H1 (cell line): ENCODE measurements around the gene RPS18. TPM values are rescaled to one million over a fixed set of nuclear protein-coding genes. Genes with fewer than 3 reads are reported as not detected.

Experiments used
- CTCF ChIA-PET: fragments of 300-600 bp; sonication (Branson Sonifier 250); formaldehyde crosslinking; loops from one replicate; lab custom pipeline; 2021; ENCODE audit not compliant: partially characterized antibody; lab: Charles Lee
- POLR2A ChIA-PET: fragments of 300-600 bp; sonication (Branson Sonifier 250); formaldehyde crosslinking; loops from one replicate; lab custom pipeline; 2021; ENCODE audit warnings: inconsistent platforms; ENCODE audit not compliant: partially characterized antibody; lab: Charles Lee
- DNase-seq, 2 experiments: peaks; one replicate each; pipeline versions ENCODE4 v3.0.0 to v3.0.0-alpha.2; 2010 to 2022; ENCODE audit warnings: low spot score in 2 of 2, low read depth in 1 of 2, mixed read lengths in 1 of 2
- FAIRE-seq: peaks from 2 replicates; lab custom pipeline; 2011; peaks lifted over from hg19 to GRCh38; lab: Jason Lieb, UNC
- H2AFZ ChIP-seq: 2 replicates; pipeline ENCODE4 v1.8.1; 2012; ENCODE audit warnings: low read length, inconsistent platforms
- H2AK5ac ChIP-seq: 2 replicates; pipeline ENCODE4 v1.6.1; 2013; ENCODE audit warnings: low read depth, low read length
- H2BK120ac ChIP-seq: replicated peaks from 2 replicates; pipeline ENCODE3; 2013; ENCODE audit warnings: low read depth, low read length, inconsistent platforms
- H2BK12ac ChIP-seq: 2 replicates; pipeline ENCODE4 v1.6.1; 2013; ENCODE audit warnings: low read depth, low read length
- H2BK15ac ChIP-seq: 2 replicates; pipeline ENCODE4 v1.6.1; 2013; ENCODE audit warnings: low read length
- H2BK20ac ChIP-seq: 2 replicates; pipeline ENCODE4 v1.6.1; 2013; ENCODE audit warnings: low read length
- H2BK5ac ChIP-seq: 2 replicates; pipeline ENCODE4 v1.6.1; 2013; ENCODE audit warnings: low read depth, low read length
- H3K14ac ChIP-seq: 2 replicates; pipeline ENCODE4 v1.6.1; 2013; ENCODE audit warnings: inconsistent platforms; ENCODE audit not compliant: insufficient read length
- H3K18ac ChIP-seq: 2 replicates; pipeline ENCODE4 v1.6.1; 2013; ENCODE audit warnings: low read length; ENCODE audit errors: extremely low read depth
- H3K23ac ChIP-seq: 2 replicates; pipeline ENCODE4 v1.6.1; 2013; ENCODE audit warnings: inconsistent platforms; ENCODE audit not compliant: insufficient read length
- H3K23me2 ChIP-seq: 2 replicates; pipeline ENCODE4 v1.6.1; 2013; ENCODE audit warnings: low read depth, low read length
- H3K27ac ChIP-seq: 2 replicates; pipeline ENCODE4 v1.6.1; 2011; ENCODE audit warnings: low read depth, low read length, inconsistent platforms
- H3K27me3 ChIP-seq, 4 experiments: replicated peaks in 1 of 4; 1 replicate in 1 of 4; 2 replicates in 3 of 4; pipeline versions ENCODE4 v1.6.1 to v1.8.1; 2011 to 2013; ENCODE audit warnings: low read length in 3 of 4, mild to moderate bottlenecking in 3 of 4, inconsistent platforms in 2 of 4, mixed read lengths in 2 of 4, moderate library complexity in 1 of 4; ENCODE audit not compliant: control insufficient read depth in 3 of 4, insufficient read depth in 3 of 4; ENCODE audit errors: extremely low read depth in 1 of 4
- H3K36me3 ChIP-seq, 4 experiments: 2 replicates each; pipeline versions ENCODE4 v1.6.1 to v1.8.1; 2011 to 2013; ENCODE audit warnings: mild to moderate bottlenecking in 4 of 4, low read length in 3 of 4, moderate library complexity in 2 of 4, control low read depth in 1 of 4, inconsistent platforms in 1 of 4; ENCODE audit not compliant: insufficient read depth in 4 of 4, control insufficient read depth in 2 of 4
- H3K4ac ChIP-seq: replicated peaks from 2 replicates; pipeline ENCODE3; 2013; ENCODE audit warnings: low read length, low read depth, mixed read lengths, inconsistent platforms; ENCODE audit not compliant: insufficient read length
- H3K4me1 ChIP-seq, 4 experiments: replicated peaks in 1 of 4; 1 replicate in 1 of 4; 2 replicates in 3 of 4; pipeline versions ENCODE4 v1.6.1 to v1.8.1; 2011 to 2013; ENCODE audit warnings: low read length in 3 of 4, inconsistent platforms in 2 of 4, mixed read lengths in 1 of 4; ENCODE audit not compliant: insufficient read depth in 4 of 4, control insufficient read depth in 3 of 4
- H3K4me2 ChIP-seq, 2 experiments: 2 replicates each; pipeline versions ENCODE4 v1.6.1 to v1.8.1; 2011 to 2013; ENCODE audit warnings: low read depth in 2 of 2, low read length in 2 of 2, control low read depth in 1 of 2, inconsistent platforms in 1 of 2, mild to moderate bottlenecking in 1 of 2; ENCODE audit not compliant: insufficient read depth in 1 of 2
- H3K4me3 ChIP-seq, 4 experiments: fragments of 200-600, 300-600 bp in 1 of 4; sonication (generic), shearing (Covaris generic), sonication (Bioruptor Twin) in 1 of 4; 2 replicates each; pipeline versions ENCODE4 v1.5.1 to v1.8.1; 2011 to 2016; ENCODE audit warnings: low read length in 4 of 4, low read depth in 3 of 4, control low read depth in 2 of 4, inconsistent platforms in 2 of 4, mild to moderate bottlenecking in 2 of 4, mixed read lengths in 1 of 4, moderate library complexity in 1 of 4; ENCODE audit not compliant: insufficient read depth in 2 of 4; ENCODE audit errors: extremely low read depth in 1 of 4
- H3K56ac ChIP-seq: replicated peaks from 2 replicates; pipeline ENCODE3; 2013; ENCODE audit warnings: low read depth, mild to moderate bottlenecking, mixed read lengths, low read length, inconsistent platforms; ENCODE audit not compliant: insufficient read length
- H3K79me1 ChIP-seq: 2 replicates; pipeline ENCODE4 v1.6.1; 2013; ENCODE audit warnings: low read depth, low read length, control low read depth
- H3K79me2 ChIP-seq, 2 experiments: 2 replicates each; pipeline versions ENCODE4 v1.6.1 to v1.8.1; 2012 to 2013; ENCODE audit warnings: low read length in 2 of 2, mild to moderate bottlenecking in 2 of 2, inconsistent platforms in 1 of 2; ENCODE audit not compliant: insufficient read depth in 2 of 2, control insufficient read depth in 1 of 2
- H3K9ac ChIP-seq, 4 experiments: replicated peaks in 1 of 4; 1 replicate in 1 of 4; 2 replicates in 3 of 4; pipeline versions ENCODE4 v1.6.1 to v1.8.1; 2011 to 2013; ENCODE audit warnings: low read depth in 3 of 4, low read length in 3 of 4, control low read depth in 2 of 4, mild to moderate bottlenecking in 2 of 4, moderate library complexity in 2 of 4, inconsistent platforms in 1 of 4; ENCODE audit errors: extremely low read depth in 1 of 4
- H3K9me3 ChIP-seq, 2 experiments: 2 replicates each; pipeline versions ENCODE4 v1.6.1 to v1.8.1; 2012 to 2013; ENCODE audit warnings: mild to moderate bottlenecking in 2 of 2, moderate library complexity in 2 of 2, control low read depth in 1 of 2, inconsistent platforms in 1 of 2, low read depth in 1 of 2, low read length in 1 of 2, mixed read lengths in 1 of 2; ENCODE audit not compliant: insufficient read depth in 2 of 2
- H4K20me1 ChIP-seq, 2 experiments: replicated peaks in 1 of 2; 2 replicates each; pipeline versions ENCODE3 to v1.8.1; 2011 to 2013; ENCODE audit warnings: inconsistent platforms in 2 of 2, low read length in 2 of 2, mild to moderate bottlenecking in 1 of 2; ENCODE audit not compliant: insufficient read depth in 2 of 2, control insufficient read depth in 1 of 2
- H4K5ac ChIP-seq: 2 replicates; pipeline ENCODE4 v1.6.1; 2013; ENCODE audit warnings: low read length, low read depth, mixed read lengths, inconsistent platforms; ENCODE audit not compliant: insufficient read length
- H4K8ac ChIP-seq: 2 replicates; pipeline ENCODE4 v1.8.0; 2013; ENCODE audit warnings: mild to moderate bottlenecking, moderate library complexity, low read length, inconsistent platforms; ENCODE audit not compliant: insufficient read depth; ENCODE audit errors: extremely low read depth
- H4K91ac ChIP-seq: replicated peaks from 2 replicates; pipeline ENCODE3; 2013; ENCODE audit warnings: low read length, mixed read lengths, inconsistent platforms; ENCODE audit not compliant: insufficient read length
- EGR1 ChIP-seq: IDR thresholded peaks from 2 replicates; pipeline ENCODE4 v1.6.1; 2011; ENCODE audit warnings: low read depth, low read length, borderline replicate concordance
- PHF8 ChIP-seq: fragments of 200-600 bp; sonication (generic); conservative IDR thresholded peaks from 2 replicates; pipeline ENCODE4 v1.7.1; 2012; ENCODE audit warnings: low read depth, mild to moderate bottlenecking, inconsistent platforms, low read length, moderate library complexity
- RAD21 ChIP-seq, 2 experiments: IDR thresholded peaks in 1 of 2; conservative IDR thresholded peaks in 1 of 2; 2 replicates each; pipeline ENCODE4 v1.6.1; 2011; ENCODE audit warnings: low read depth in 2 of 2, low read length in 2 of 2, improper control_type of control experiment in 1 of 2, inconsistent platforms in 1 of 2, mild to moderate bottlenecking in 1 of 2, moderate library complexity in 1 of 2
- WGBS, 2 experiments: shearing (Covaris generic) in 1 of 2; methylation state at CpG; one replicate each; pipeline versions ENCODE4 v1.1.6 to v1.1.7; 2013 to 2015; ENCODE audit warnings: low lambda C conversion rate in 2 of 2, mixed read lengths in 2 of 2, inconsistent platforms in 1 of 2, low coverage in 1 of 2, missing lambda C conversion rate in 1 of 2; ENCODE audit not compliant: insufficient replicate concordance in 2 of 2, insufficient coverage in 1 of 2, insufficient read length in 1 of 2; ENCODE audit errors: extremely low coverage in 1 of 2, missing lambda C conversion rate in 1 of 2; 5-methylcytosine and 5-hydroxymethylcytosine counted together
- polyA plus RNA-seq, 7 experiments: library from polyadenylated mRNA; depleted of rRNA in 3 of 7; stranded (reverse) in 5 of 7; unstranded in 2 of 7; fragments of >200 nt in 5 of 7; fragments of 200-250 nt in 2 of 7; gene quantifications; 1 replicate in 5 of 7; 2 replicates in 1 of 7; 4 replicates in 1 of 7; pipeline versions ENCODE4 v1.2.1 to v1.2.3, GENCODE V29; 2011 to 2013; ENCODE audit warnings: missing spikeins in 2 of 7, mixed read lengths in 2 of 7
- total RNA-seq: library from RNA; stranded (reverse); fragmentation: NEBNext Ultra II Directional; extraction: Animal tissue kit (Norgen Biotek cat#: 25700); gene quantifications from 2 replicates; pipeline ENCODE4 v1.2.1, GENCODE V29; 2021
- TF ChIP-seq, protein P1 (sequence below): IDR thresholded peaks from 2 replicates; pipeline ENCODE4 v1.6.1; 2012; ENCODE audit warnings: inconsistent platforms

RPS18 gene
- total and polyA plus RNA-seq, 2 of the 8 experiments (the other 6 are each of a cell fraction or from before 2014, with no cell fraction given) = 2,796 to 7,099 TPM

DNA sequence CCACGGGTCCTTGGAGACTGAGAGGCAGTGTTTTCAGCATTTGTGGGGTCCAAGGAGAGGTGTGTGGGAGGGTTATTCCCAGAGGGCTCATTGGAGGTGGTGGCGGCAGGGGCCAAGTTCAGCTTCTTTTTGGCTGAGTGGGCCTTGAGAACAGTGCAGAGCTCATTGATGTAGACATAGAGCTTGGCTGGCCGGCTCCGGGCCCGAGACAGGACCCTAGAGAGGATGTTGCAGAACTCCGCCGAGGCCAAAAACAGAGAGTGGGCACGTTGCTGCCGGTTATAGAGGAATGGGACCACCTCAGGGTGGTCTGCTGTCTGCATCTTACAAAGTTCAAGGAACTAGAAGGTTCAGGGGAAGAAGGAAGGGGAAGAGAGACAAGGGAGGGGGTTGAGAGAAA is 49.4 kb downstream of the RPS18 start:
- POLR2A ChIA-PET = interaction anchor here (0.8 to 1.3 kb wide), 8 partner anchors 8 to 110 kb away, joined by 3 to 5 read pairs (median 4); partner anchors contain the start of gene RGL2
- H3K36me3 ChIP-seq = peaks cover 10 to 31% (median 21%) of the 10 kb centered on the region in 4 experiments; a peak in 7 of 8 replicates
- peaks cover 0 to 28% (median 18%) of the 10 kb centered on the region in 4 experiments; a peak in 6 of 7 replicates for H3K4me1 ChIP-seq
- CTCF ChIA-PET = interaction anchor here (0.7 to 1.3 kb wide), 6 partner anchors 11 to 104 kb away, joined by 3 to 7 read pairs (median 3); partner anchors contain the start of gene B3GALT4
- 83% methylated on average over 9 of the region's 9 CpGs; no CpG with 5 or more reads in 1 of the 2 experiments for WGBS, 2 experiments
- no peak overlapping the region for H2BK120ac ChIP-seq
- no peak overlapping the region for H2BK20ac ChIP-seq
- FAIRE-seq (no peak), DNase-seq (no peak)
- no peak overlapping the region for H2BK12ac ChIP-seq
- no peak overlapping the region for H4K8ac ChIP-seq
- H2AFZ ChIP-seq = no peak overlapping the region
- peaks cover 2 to 5% of the 10 kb centered on the region in 2 experiments for H4K20me1 ChIP-seq
- H3K79me1 ChIP-seq = peaks cover 7% of the 10 kb centered on the region; the same call in 1 of the 2 replicates
- no peak overlapping the region for H2AK5ac ChIP-seq
- TF ChIP-seq RAD21 (IDR thresholded peaks at IDR 0.05 in 1 of 2, conservative IDR thresholded peaks at IDR 0.05 in 1 of 2; ENCODE audit: low read depth in 2 of 2, low read length in 2 of 2) = no peak
- no peak for TF ChIP-seq PHF8
- no peak for TF ChIP-seq EGR1
- TF ChIP-seq, protein P1, sequence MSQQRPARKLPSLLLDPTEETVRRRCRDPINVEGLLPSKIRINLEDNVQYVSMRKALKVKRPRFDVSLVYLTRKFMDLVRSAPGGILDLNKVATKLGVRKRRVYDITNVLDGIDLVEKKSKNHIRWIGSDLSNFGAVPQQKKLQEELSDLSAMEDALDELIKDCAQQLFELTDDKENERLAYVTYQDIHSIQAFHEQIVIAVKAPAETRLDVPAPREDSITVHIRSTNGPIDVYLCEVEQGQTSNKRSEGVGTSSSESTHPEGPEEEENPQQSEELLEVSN = no peak
- H3K56ac ChIP-seq = no peak overlapping the region
- H3K14ac ChIP-seq = no peak overlapping the region
- H3K9me3 ChIP-seq = no peaks in the 10 kb centered on the region; a peak in 1 of 4 replicates
- 0 out of 2 replicates have a peak overlapping the region, but pooled peaks have one; percentile 36 for H3K27ac ChIP-seq
- no peak overlapping the region for H4K5ac ChIP-seq
- peak overlapping the region; percentile 18; the same call in 1 of the 2 replicates for H2BK5ac ChIP-seq
- no peak overlapping the region for H3K4ac ChIP-seq
- no peak overlapping the region for H4K91ac ChIP-seq
- H3K23me2 ChIP-seq = peaks cover 18% of the 10 kb centered on the region
- H3K18ac ChIP-seq = peak overlapping the region; percentile 32; the same call in 1 of the 2 replicates
- H3K23ac ChIP-seq = no peak overlapping the region
- peak overlapping the region in 1 of 4 experiments; percentile 81; a peak in 2 of 7 replicates for H3K9ac ChIP-seq
- H3K27me3 ChIP-seq = no peaks in the 10 kb centered on the region
- no peak overlapping the region for H2BK15ac ChIP-seq
- peak overlapping the region; percentile 62 to 87 for H3K4me2 ChIP-seq
- H3K4me3 ChIP-seq = peak overlapping the region; percentile 68 to 98 (median 82); a peak in 4 of 8 replicates
- H3K79me2 ChIP-seq = peaks cover 0 to 32% of the 10 kb centered on the region in 2 experiments; a peak in 3 of 4 replicates
